K562 (cell line): ENCODE results near the gene SERINC5. TPM values are rescaled to one million over a fixed set of nuclear protein-coding genes. Genes with fewer than 3 reads are reported as not detected.

Experiments used
- ATAC-seq: fragments of 200-7000 bp; cut with Tn5 transposase; 3 replicates; pipeline ENCODE4 v1.9.1; 2020; ENCODE audit warnings: moderate library complexity
- BruUV-seq: library from RNA; stranded (reverse); fragments of 400-500 nt; replicated peaks from 2 replicates; lab custom pipeline; 2021; lab: Mats Ljungman, UMichigan
- CTCF ChIA-PET: fragments of 300-600 bp; formaldehyde crosslinking; extraction: SDS; loops from one replicate; lab custom pipeline; 2021; ENCODE audit warnings: low intra/inter-chr PET ratio; lab: Yijun Ruan, JAX
- POLR2A ChIA-PET: fragments of 300-600, 350-650 bp; sonication (Branson Sonifier 250); formaldehyde crosslinking; extraction: SDS; loops from one replicate; lab custom pipeline; 2021; ENCODE audit warnings: antibody characterized with exemption, inconsistent platforms; lab: Yijun Ruan, JAX
- DNase-seq, 4 experiments: peaks; one replicate each; pipeline versions ENCODE4 v3.0.0 to v3.0.0-alpha.2; 2011 to 2018; ENCODE audit warnings: low spot score in 3 of 4, mixed read lengths in 3 of 4; ENCODE audit errors: extremely low read depth in 1 of 4
- FAIRE-seq: peaks from 2 replicates; lab custom pipeline; 2011; peaks lifted over from hg19 to GRCh38; lab: Jason Lieb, UNC
- H2AFZ ChIP-seq: 2 replicates; pipeline ENCODE4 v1.6.0; 2011; ENCODE audit warnings: low read depth, low read length, control low read depth, inconsistent platforms
- H3K27ac ChIP-seq: fragments of 200-600 bp; 3 replicates; pipeline ENCODE4 v1.8.0; 2011; ENCODE audit warnings: low read depth, mild to moderate bottlenecking, control low read depth, inconsistent platforms, low read length, moderate library complexity, mixed read lengths; ENCODE audit errors: extremely low read depth
- H3K27me3 ChIP-seq, 2 experiments: fragments of 300-600 bp in 1 of 2; 2 replicates in 1 of 2; 3 replicates in 1 of 2; pipeline versions ENCODE4 v1.6.0 to v1.8.0; 2011; ENCODE audit warnings: inconsistent platforms in 2 of 2, low read length in 2 of 2, mild to moderate bottlenecking in 1 of 2, mixed read lengths in 1 of 2, moderate library complexity in 1 of 2; ENCODE audit not compliant: control insufficient read depth in 2 of 2, insufficient read depth in 2 of 2
- H3K36me3 ChIP-seq: fragments of 300-600 bp; 3 replicates; pipeline ENCODE4 v1.8.0; 2011; ENCODE audit warnings: mild to moderate bottlenecking, low read length, inconsistent platforms; ENCODE audit not compliant: control insufficient read depth, insufficient read depth
- H3K4me1 ChIP-seq, 2 experiments: fragments of 200-600 bp in 1 of 2; replicated peaks in 1 of 2; 2 replicates in 1 of 2; 3 replicates in 1 of 2; pipeline versions ENCODE4 v1.5.1 to v1.8.0; 2011; ENCODE audit warnings: inconsistent platforms in 2 of 2, low read length in 2 of 2, mild to moderate bottlenecking in 1 of 2, mixed read lengths in 1 of 2, moderate library complexity in 1 of 2; ENCODE audit not compliant: control insufficient read depth in 2 of 2, insufficient read depth in 2 of 2
- H3K4me2 ChIP-seq: 2 replicates; pipeline ENCODE4 v1.6.1; 2011; ENCODE audit warnings: low read length, control low read depth, inconsistent platforms, mixed read lengths; ENCODE audit not compliant: insufficient read depth
- H3K4me3 ChIP-seq: fragments of 200-600 bp; sonication (generic), shearing (Covaris generic); 2 replicates; pipeline ENCODE4 v1.5.1; 2016; ENCODE audit warnings: control low read depth, inconsistent platforms
- H3K79me2 ChIP-seq: fragments of 200-600 bp; 3 replicates; pipeline ENCODE4 v1.8.0; 2011; ENCODE audit warnings: low read length, inconsistent platforms; ENCODE audit not compliant: control insufficient read depth, insufficient read depth
- H3K9ac ChIP-seq, 2 experiments: 2 replicates each; pipeline versions ENCODE4 v1.6.0 to v1.6.1; 2011; ENCODE audit warnings: low read depth in 2 of 2, low read length in 2 of 2, control low read depth in 1 of 2, inconsistent platforms in 1 of 2, mild to moderate bottlenecking in 1 of 2, mixed read lengths in 1 of 2; ENCODE audit not compliant: insufficient read depth in 1 of 2
- H3K9me1 ChIP-seq: one replicate; pipeline ENCODE4 v1.6.0; 2011; ENCODE audit warnings: inconsistent platforms, mild to moderate bottlenecking, low read length, moderate library complexity; ENCODE audit not compliant: control insufficient read depth, insufficient read depth
- H3K9me3 ChIP-seq: replicated peaks from 2 replicates; pipeline ENCODE4 v1.5.1; 2011; ENCODE audit warnings: low read depth, low read length, inconsistent platforms; ENCODE audit not compliant: control insufficient read depth, insufficient read depth
- H4K20me1 ChIP-seq: replicated peaks from 2 replicates; pipeline ENCODE4 v1.6.1; 2011; ENCODE audit warnings: low read length, inconsistent platforms, mixed read lengths; ENCODE audit not compliant: control insufficient read depth, insufficient read depth
- ARID4B ChIP-seq: sonication (generic); formaldehyde crosslinking; IDR thresholded peaks from 2 replicates; pipeline ENCODE4 v1.8.0; 2022; ENCODE audit warnings: mild to moderate bottlenecking, missing genetic modification reagents
- MEF2A ChIP-seq: IDR thresholded peaks from 2 replicates; pipeline ENCODE4 v1.6.1; 2011; ENCODE audit warnings: low read depth, mild to moderate bottlenecking, low read length, moderate library complexity; ENCODE audit not compliant: control insufficient read depth
- PRPF4 ChIP-seq: fragments of 200-400 bp; formaldehyde crosslinking; IDR thresholded peaks from one replicate; pipeline ENCODE4 v1.6.1; 2017; ENCODE audit warnings: low read length, low read depth, mild to moderate bottlenecking; ENCODE audit not compliant: insufficient read depth, poor library complexity, severe bottlenecking
- WGBS: fragments of 100-300 bp; shearing (Covaris generic); methylation state at CpG from one replicate; pipeline ENCODE4 v1.1.6; 2016; ENCODE audit warnings: low coverage, mixed read lengths; ENCODE audit not compliant: insufficient coverage; ENCODE audit errors: missing lambda C conversion rate; 5-methylcytosine and 5-hydroxymethylcytosine counted together
- in situ Hi-C: fragments of 300-500 bp; cut with MboI; formaldehyde crosslinking; loops from 4 replicates; pipeline ENCODE4 v1.15.0; 2018; ENCODE audit warnings: inconsistent platforms, mixed read lengths
- intact Hi-C: fragments of 100-400 bp; cut with micrococcal nuclease; formaldehyde crosslinking; loops from 2 replicates; pipeline ENCODE4 v1.14.2; 2022
- polyA plus RNA-seq, 8 experiments: library from polyadenylated mRNA; depleted of rRNA in 4 of 8; stranded (reverse) in 5 of 8; unstranded in 3 of 8; fragments of >200 nt; fragmentation: Nextera tagmentation in 2 of 8; fragmentation: Illumina TruSeq in 1 of 8; extraction: Ambion mirVana in 2 of 8; extraction: Trizol in 1 of 8; gene quantifications; 2 replicates each; pipeline versions ENCODE4 v1.2.1 to v1.2.3, GENCODE V29; 2011 to 2014; ENCODE audit warnings: inconsistent platforms in 1 of 8, missing spikeins in 1 of 8
- total RNA-seq, 7 experiments: library from RNA; depleted of rRNA in 6 of 7; stranded (reverse); fragments of >200 nt in 6 of 7; fragmentation: Illumina TruSeq in 2 of 7; extraction: Trizol in 2 of 7; gene quantifications; 2 replicates each; pipeline versions ENCODE4 v1.2.1 to v1.2.3, GENCODE V29; 2011 to 2021; ENCODE audit warnings: low replicate concordance in 1 of 7

Gene SERINC5
- total and polyA plus RNA-seq, 9 of the 15 experiments (the other 6 are each of a cell fraction or from before 2014, with no cell fraction given) = 1.4 to 7.9 (median 3.7) TPM

GRCh38 chr5:80077051-80077714 is 178.7 kb downstream of the SERINC5 start:
- Histone ChIP-seq H3K4me3 (no peak overlapping the region), H3K79me2 (no peaks in the 10 kb centered on the region), H3K4me2 (no peak overlapping the region), H3K27me3 (peaks cover 4 to 11% of the 10 kb centered on the region in 2 experiments; a peak in 3 of 5 replicates), H3K4me1 (peaks cover 0 to 7% of the 10 kb centered on the region in 2 experiments; a peak in 2 of 5 replicates), H2AFZ (no peak overlapping the region), H3K9me1 (no peaks in the 10 kb centered on the region), H3K36me3 (no peaks in the 10 kb centered on the region), H4K20me1 (no peaks in the 10 kb centered on the region), H3K9ac (no peak overlapping the region)
- in situ Hi-C loops = no loop called here
- 0% methylated on average over 3 of the region's 3 CpGs for WGBS
- ATAC-seq (no peak), FAIRE-seq (no peak), DNase-seq (no peak)
- POLR2A ChIA-PET = interaction anchor here (0.6 kb wide), 1 partner anchor 29 kb away, joined by 3 read pairs; no protein-coding TSS in a partner anchor
- CTCF ChIA-PET = no interaction called here
- intact Hi-C loops = no loop called here
- BruUV-seq = no TSS peak
- TF ChIP-seq ARID4B (CRISPR knock-in tag) (no peak), MEF2A (no peak), PRPF4 (no peak)
- TF ChIP-seq, all 486 proteins: peak for 0
- Histone ChIP-seq H3K27ac (no peak overlapping the region), H3K9me3 (no peaks in the 10 kb centered on the region)
